Right hindlimb (tissue), 1 donor: ENCODE measurements around the gene RCSD1.

Source experiments
- DNase-seq: peaks from one replicate; pipeline ENCODE4 v3.0.0-alpha.2; 2018

The RCSD1 gene

GRCh38 chr1:167645140-167645541 is 15.1 kb downstream of the RCSD1 start:
- no peak for DNase-seq

- DNase-seq: no peak
Measured at GRCh38 chr1:167645625-167646414, 15.8 kb downstream of the RCSD1 start.

- DNase-seq: no peak
Measured at GRCh38 chr1:167648252-167648849, 18.3 kb downstream of the RCSD1 start.

GRCh38 chr1:167648978-167649744 is 19.1 kb downstream of the RCSD1 start:
- no peak for DNase-seq

- DNase-seq: no peak
Measured at GRCh38 chr1:167650269-167651160, 20.5 kb downstream of the RCSD1 start.

- no peak for DNase-seq
Measured at GRCh38 chr1:167651161-167651693, 21.2 kb downstream of the RCSD1 start.

- DNase-seq: peak; percentile 45
Measured at GRCh38 chr1:167654975-167655575, 25.0 kb downstream of the RCSD1 start.

- no peak for DNase-seq
Measured at GRCh38 chr1:167656657-167657056, 26.6 kb downstream of the RCSD1 start.

GRCh38 chr1:167658574-167659328 is 28.7 kb downstream of the RCSD1 start:
- no peak for DNase-seq

- no peak for DNase-seq
Measured at GRCh38 chr1:167659450-167659849, 29.4 kb downstream of the RCSD1 start.

- no peak for DNase-seq
Measured at GRCh38 chr1:167659881-167660280, 29.8 kb downstream of the RCSD1 start.

- DNase-seq: no peak
Measured at GRCh38 chr1:167661527-167662426, 31.7 kb downstream of the RCSD1 start.

- no peak for DNase-seq
Measured at GRCh38 chr1:167663002-167663772, 33.2 kb downstream of the RCSD1 start.

GRCh38 chr1:167665469-167665868 is 35.4 kb downstream of the RCSD1 start:
- no peak for DNase-seq

GRCh38 chr1:167666416-167666815 is 36.4 kb downstream of the RCSD1 start:
- no peak for DNase-seq

- DNase-seq: no peak
Measured at GRCh38 chr1:167667536-167667935, 37.5 kb downstream of the RCSD1 start.

GRCh38 chr1:167668108-167668507 is 38.1 kb downstream of the RCSD1 start:
- DNase-seq: no peak

GRCh38 chr1:167669209-167670124 is 39.4 kb downstream of the RCSD1 start:
- DNase-seq: no peak
